Neural cell (in vitro differentiated cells): ENCODE measurements around the gene DEDD. TPM values are rescaled to one million over a fixed set of nuclear protein-coding genes. Genes with fewer than 3 reads are reported as not detected.

Source experiments
- H2AFZ ChIP-seq: fragments of 200-600, 300-800 bp; sonication (generic), shearing (Covaris generic); 2 replicates; pipeline ENCODE4 v1.6.0; 2014; ENCODE audit warnings: low read depth, mild to moderate bottlenecking, antibody characterized with exemption, low read length, moderate library complexity
- H3F3A ChIP-seq: fragments of 200-600 bp; shearing (Covaris generic); 2 replicates; pipeline ENCODE4 v1.6.1; 2016; ENCODE audit warnings: mild to moderate bottlenecking, moderate library complexity, mixed read lengths, antibody characterized with exemption, low read length; ENCODE audit not compliant: insufficient read depth, poor library complexity, severe bottlenecking
- H3K27ac ChIP-seq: fragments of 200-600, 300-800 bp; sonication (generic), shearing (Covaris generic); 2 replicates; pipeline ENCODE4 v1.5.1; 2014; ENCODE audit warnings: mild to moderate bottlenecking, low read length, moderate library complexity
- H3K27me3 ChIP-seq: fragments of 300-800, 200-600 bp; sonication (generic), shearing (Covaris generic); 2 replicates; pipeline ENCODE4 v1.6.0; 2014; ENCODE audit warnings: mild to moderate bottlenecking, low read depth, low read length, moderate library complexity; ENCODE audit not compliant: insufficient read depth
- H3K36me3 ChIP-seq: fragments of 300-800, 200-600 bp; sonication (generic), shearing (Covaris generic); 2 replicates; pipeline ENCODE4 v1.5.1; 2014; ENCODE audit warnings: mild to moderate bottlenecking, antibody characterized with exemption, low read length, moderate library complexity; ENCODE audit not compliant: insufficient read depth
- H3K4me2 ChIP-seq: fragments of 300-800, 200-600 bp; sonication (generic), shearing (Covaris generic); 2 replicates; pipeline ENCODE4 v1.6.0; 2014; ENCODE audit warnings: mild to moderate bottlenecking, low read length
- H3K4me3 ChIP-seq: fragments of 300-800, 200-600 bp; sonication (generic), shearing (Covaris generic); 2 replicates; pipeline ENCODE4 v1.5.1; 2014; ENCODE audit warnings: mild to moderate bottlenecking, low read length, moderate library complexity
- H3K79me2 ChIP-seq: fragments of 200-600 bp; shearing (Covaris generic); replicated peaks from 2 replicates; pipeline ENCODE4 v1.6.0; 2014; ENCODE audit warnings: mild to moderate bottlenecking, low read length, moderate library complexity; ENCODE audit not compliant: insufficient read depth
- H3K9ac ChIP-seq: fragments of 300-800, 200-600 bp; sonication (generic), shearing (Covaris generic); 2 replicates; pipeline ENCODE4 v1.6.1; 2016; ENCODE audit warnings: mild to moderate bottlenecking, low read length, mixed read lengths
- H3K9me2 ChIP-seq: fragments of 200-600 bp; shearing (Covaris generic); 2 replicates; pipeline ENCODE4 v1.6.1; 2016; ENCODE audit warnings: mild to moderate bottlenecking, low read length, mixed read lengths; ENCODE audit not compliant: insufficient read depth
- H3K9me3 ChIP-seq: fragments of 200-600, 300-800 bp; sonication (generic), shearing (Covaris generic); 2 replicates; pipeline ENCODE4 v1.6.1; 2016; ENCODE audit warnings: mild to moderate bottlenecking, mixed run types, low read length, moderate library complexity, mixed read lengths
- H4K20me1 ChIP-seq: fragments of 200-600 bp; shearing (Covaris generic); 2 replicates; pipeline ENCODE4 v1.6.1; 2016; ENCODE audit warnings: mild to moderate bottlenecking, mixed run types; ENCODE audit not compliant: insufficient read depth
- EP300 ChIP-seq: fragments of 450-650 bp; conservative IDR thresholded peaks from 2 replicates; pipeline ENCODE4 v1.6.1; 2014; ENCODE audit warnings: antibody characterized with exemption, mild to moderate bottlenecking, moderate library complexity; ENCODE audit not compliant: poor library complexity, severe bottlenecking
- EZH2 ChIP-seq: fragments of 200-600, 300-800 bp; shearing (Covaris generic), sonication (generic); IDR thresholded peaks from 2 replicates; pipeline ENCODE4 v1.6.1; 2014; ENCODE audit warnings: antibody characterized with exemption, low read length, borderline replicate concordance, mild to moderate bottlenecking; ENCODE audit not compliant: insufficient read depth, poor library complexity, severe bottlenecking
- POLR2AphosphoS5 ChIP-seq: IDR thresholded peaks from 2 replicates; pipeline ENCODE4 v1.6.1; 2012
- REST ChIP-seq: IDR thresholded peaks from 2 replicates; pipeline ENCODE4 v1.6.1; 2012; ENCODE audit warnings: borderline replicate concordance
- SMC3 ChIP-seq: fragments of 450-650 bp; conservative IDR thresholded peaks from 2 replicates; pipeline ENCODE4 v1.6.1; 2014; ENCODE audit warnings: antibody characterized with exemption, mild to moderate bottlenecking, moderate library complexity; ENCODE audit not compliant: poor library complexity
- TAF1 ChIP-seq: IDR thresholded peaks from 2 replicates; pipeline ENCODE4 v1.6.1; 2012; ENCODE audit warnings: low read depth
- polyA plus RNA-seq: library from polyadenylated mRNA; depleted of rRNA; stranded (reverse); fragments of >200 nt; gene quantifications from 2 replicates; pipeline ENCODE4 v1.2.3, GENCODE V29; 2014
- small RNA-seq, 3 experiments: library from RNA; depleted of rRNA; stranded (forward); fragments of <200 nt; gene quantifications; one replicate each; pipeline ENCODE3, GENCODE V24; 2012
- TF ChIP-seq, protein P1 (sequence below): fragments of 450-650 bp; IDR thresholded peaks from 2 replicates; pipeline ENCODE4 v1.5.1; 2014; ENCODE audit warnings: antibody characterized with exemption, mild to moderate bottlenecking, moderate library complexity; ENCODE audit not compliant: poor library complexity, severe bottlenecking

DEDD gene
- polyA plus RNA-seq, 1 donor from 2014 or later = 29.6 TPM

DNA sequence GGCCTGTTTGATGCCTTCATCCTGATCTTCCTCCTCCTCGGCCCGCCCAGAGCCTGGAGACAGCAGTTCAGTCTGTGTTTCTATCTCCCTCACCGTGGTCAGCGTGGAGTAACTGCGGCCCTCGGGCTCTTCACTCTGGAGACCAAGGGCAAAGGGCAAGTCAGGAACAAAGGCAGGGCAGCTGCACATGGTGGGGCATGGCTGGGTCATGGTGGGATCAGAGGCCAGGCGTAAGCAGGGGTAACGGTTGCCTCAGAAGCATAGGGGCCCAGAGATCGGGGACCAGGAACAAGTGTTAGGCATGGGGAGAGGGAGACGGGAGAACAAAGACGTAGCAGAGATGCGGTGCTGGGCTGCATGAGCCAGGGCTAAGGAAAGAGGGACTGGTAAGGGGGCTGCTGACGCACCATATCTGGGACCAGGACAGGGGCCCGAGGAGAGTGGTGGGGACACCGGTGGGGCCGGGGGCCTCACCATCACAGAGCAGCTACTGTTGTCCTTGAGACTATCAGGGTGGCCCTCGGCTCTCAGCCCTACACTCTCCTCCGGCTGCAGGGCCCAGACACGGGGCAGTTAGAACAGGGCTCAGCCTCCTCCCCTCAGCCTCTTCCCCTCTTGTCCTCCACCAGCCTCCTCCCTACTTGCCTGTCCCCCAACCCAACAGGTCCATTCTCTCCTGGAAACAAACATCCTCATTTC is 59.6 kb downstream of the DEDD start (continued):
- no peak for TF ChIP-seq EZH2
- TF ChIP-seq EP300 = no peak
- no peak for TF ChIP-seq SMC3

DNA sequence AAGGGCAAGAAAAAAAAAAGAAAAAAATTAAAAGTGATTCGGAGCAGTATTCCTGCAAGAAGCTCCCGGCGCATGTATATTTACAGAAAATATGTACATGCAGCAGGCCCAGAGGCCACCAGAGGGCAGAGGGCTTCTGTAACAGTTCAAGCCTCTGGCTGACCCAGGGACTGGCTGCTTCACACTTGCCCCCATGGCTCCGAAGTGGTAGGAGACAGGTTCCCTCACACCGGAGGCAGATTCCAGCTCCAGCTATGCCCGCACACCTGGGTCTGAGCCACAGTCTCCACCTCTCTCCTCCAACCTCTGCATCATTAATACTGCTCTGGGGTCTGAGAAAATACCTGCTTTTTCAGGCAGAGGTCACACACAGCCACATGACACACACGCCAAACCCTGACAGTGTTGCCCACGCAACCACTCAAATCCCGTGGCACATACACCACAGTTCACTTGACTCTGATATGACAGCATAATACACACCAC is 60.5 kb downstream of the DEDD start:
- H3K4me3 ChIP-seq = no peak overlapping the region
- H3K27me3 ChIP-seq = no peaks in the 10 kb centered on the region
- no peak overlapping the region for H3K4me2 ChIP-seq
- H2AFZ ChIP-seq = no peak overlapping the region
- no peak overlapping the region for H3K9ac ChIP-seq
- no peaks in the 10 kb centered on the region for H3K9me3 ChIP-seq
- TF ChIP-seq, protein P1, sequence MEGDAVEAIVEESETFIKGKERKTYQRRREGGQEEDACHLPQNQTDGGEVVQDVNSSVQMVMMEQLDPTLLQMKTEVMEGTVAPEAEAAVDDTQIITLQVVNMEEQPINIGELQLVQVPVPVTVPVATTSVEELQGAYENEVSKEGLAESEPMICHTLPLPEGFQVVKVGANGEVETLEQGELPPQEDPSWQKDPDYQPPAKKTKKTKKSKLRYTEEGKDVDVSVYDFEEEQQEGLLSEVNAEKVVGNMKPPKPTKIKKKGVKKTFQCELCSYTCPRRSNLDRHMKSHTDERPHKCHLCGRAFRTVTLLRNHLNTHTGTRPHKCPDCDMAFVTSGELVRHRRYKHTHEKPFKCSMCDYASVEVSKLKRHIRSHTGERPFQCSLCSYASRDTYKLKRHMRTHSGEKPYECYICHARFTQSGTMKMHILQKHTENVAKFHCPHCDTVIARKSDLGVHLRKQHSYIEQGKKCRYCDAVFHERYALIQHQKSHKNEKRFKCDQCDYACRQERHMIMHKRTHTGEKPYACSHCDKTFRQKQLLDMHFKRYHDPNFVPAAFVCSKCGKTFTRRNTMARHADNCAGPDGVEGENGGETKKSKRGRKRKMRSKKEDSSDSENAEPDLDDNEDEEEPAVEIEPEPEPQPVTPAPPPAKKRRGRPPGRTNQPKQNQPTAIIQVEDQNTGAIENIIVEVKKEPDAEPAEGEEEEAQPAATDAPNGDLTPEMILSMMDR = peak; percentile 44
- TF ChIP-seq TAF1 (no peak), EZH2 (no peak), POLR2AphosphoS5 (no peak), REST (no peak)
- H3K79me2 ChIP-seq = no peaks in the 10 kb centered on the region
- no peaks in the 10 kb centered on the region for H4K20me1 ChIP-seq
- H3K9me2 ChIP-seq = no peaks in the 10 kb centered on the region
- H3F3A ChIP-seq = no peaks in the 10 kb centered on the region
- no peak overlapping the region for H3K27ac ChIP-seq
- no peaks in the 10 kb centered on the region for H3K36me3 ChIP-seq

Small RNAs within 50 kb of the gene (small RNA-seq; reads per million reads assigned to genes)
- 0 reads per million in 3 experiments for gene RF01225

Other genes starting within 250 kb of the DEDD start
- gene ITLN1, start 247.5 kb downstream of the DEDD start, polyA plus RNA-seq = not detected in 2 replicates
- not detected in 2 replicates for gene ITLN2, start 177.9 kb downstream of the DEDD start, polyA plus RNA-seq
- gene F11R, start 111.5 kb downstream of the DEDD start, polyA plus RNA-seq = 4.3 and 7.3 TPM in 2 replicates
- 59.6 and 63.5 TPM in 2 replicates for gene TSTD1, start 93.7 kb downstream of the DEDD start, polyA plus RNA-seq
- gene USF1, start 86.7 kb downstream of the DEDD start, polyA plus RNA-seq = 366 and 457 TPM in 2 replicates
- gene ARHGAP30, start 62.8 kb downstream of the DEDD start, polyA plus RNA-seq = not detected in 2 replicates
- not detected in 2 replicates for gene NECTIN4, start 43.1 kb downstream of the DEDD start, polyA plus RNA-seq
- 78.1 and 106 TPM in 2 replicates for gene KLHDC9, start 34.3 kb downstream of the DEDD start, polyA plus RNA-seq
- gene PFDN2, start 14.6 kb downstream of the DEDD start, polyA plus RNA-seq = 161 and 193 TPM in 2 replicates
- 66.1 and 83.5 TPM in 2 replicates for gene NIT1, start 14.6 kb downstream of the DEDD start, polyA plus RNA-seq
- 87.4 and 104 TPM in 2 replicates for gene UFC1, start 21.3 kb upstream of the DEDD start, polyA plus RNA-seq
- 18.3 and 20.2 TPM in 2 replicates for gene USP21, start 26.8 kb upstream of the DEDD start, polyA plus RNA-seq
- 93.9 and 107 TPM in 2 replicates for gene PPOX, start 33.8 kb upstream of the DEDD start, polyA plus RNA-seq
- gene B4GALT3, start 44.8 kb upstream of the DEDD start, polyA plus RNA-seq = 39.8 and 43.7 TPM in 2 replicates
- gene ADAMTS4, start 66.4 kb upstream of the DEDD start, polyA plus RNA-seq = 0.04 TPM in 1 of 2 replicates, not detected in the other
- 166 and 197 TPM in 2 replicates for gene NDUFS2, start 69.7 kb upstream of the DEDD start, polyA plus RNA-seq
- gene FCER1G, start 82.6 kb upstream of the DEDD start, polyA plus RNA-seq = 3.5 TPM in 1 of 2 replicates, not detected in the other
- not detected in 2 replicates for gene APOA2, start 91.0 kb upstream of the DEDD start, polyA plus RNA-seq
- 32.5 and 40.1 TPM in 2 replicates for gene TOMM40L, start 93.4 kb upstream of the DEDD start, polyA plus RNA-seq
- gene NR1I3, start 105.5 kb upstream of the DEDD start, polyA plus RNA-seq = not detected in 2 replicates
- gene PCP4L1, start 126.1 kb upstream of the DEDD start, polyA plus RNA-seq = 51.2 and 62.5 TPM in 2 replicates
- gene MPZ, start 177.3 kb upstream of the DEDD start, polyA plus RNA-seq = 0.92 TPM in 1 of 2 replicates, not detected in the other
- gene SDHC, start 181.7 kb upstream of the DEDD start, polyA plus RNA-seq = 24.2 and 41.6 TPM in 2 replicates
- not detected in 2 replicates for gene CFAP126, start 235.2 kb upstream of the DEDD start, polyA plus RNA-seq